WI38 (cell line): ENCODE measurements around the gene SLC34A3.
A peak's percentile ranks its signal among the peaks of the same experiment; 100 is the strongest.

ENCODE experiments used
- H3K4me3 ChIP-seq: 2 replicates; pipeline ENCODE4 v1.5.1; 2011; ENCODE audit warnings: low read depth, mild to moderate bottlenecking, control low read depth, low read length
- CTCF ChIP-seq: IDR thresholded peaks from 2 replicates; pipeline ENCODE4 v1.5.1; 2012; ENCODE audit warnings: low read depth, mild to moderate bottlenecking, control low read depth, low read length

Gene SLC34A3

GRCh38 chr9:137234758-137235423 lies 4.2 kb downstream of the SLC34A3 start:
- H3K4me3 ChIP-seq = no peak overlapping the region
- no peak for TF ChIP-seq CTCF

GRCh38 chr9:137235424-137236237 lies 4.9 kb downstream of the SLC34A3 start:
- H3K4me3 ChIP-seq = no peak overlapping the region
- TF ChIP-seq CTCF = no peak

- H3K4me3 ChIP-seq = no peak overlapping the region
- peak; percentile 92 for TF ChIP-seq CTCF
Measured at GRCh38 chr9:137236238-137236935, 5.7 kb downstream of the SLC34A3 start.

- no peak overlapping the region for H3K4me3 ChIP-seq
- no peak for TF ChIP-seq CTCF
Measured at GRCh38 chr9:137236936-137237421, 6.3 kb downstream of the SLC34A3 start.

- H3K4me3 ChIP-seq = no peak overlapping the region
- no peak for TF ChIP-seq CTCF
Measured at GRCh38 chr9:137237759-137238726, 7.3 kb downstream of the SLC34A3 start.

GRCh38 chr9:137239541-137240200 lies 9.0 kb downstream of the SLC34A3 start:
- H3K4me3 ChIP-seq = peak overlapping the region; percentile 67
